GM11168 (cell line): Measurements from ENCODE around the gene GNAI2.
"Not testable (repeated sequence)": the region's sequence is repeated elsewhere in the genome, so short reads cannot be mapped to it uniquely, and the experiment has no call there.

Experiments used
- in situ Hi-C: fragments of 300-500 bp; cut with MboI; formaldehyde crosslinking; loops from one replicate; pipeline ENCODE4 v1.12.0; 2022; ENCODE audit warnings: low sequenced_read_pairs; ENCODE audit not compliant: unreplicated experiment

Gene GNAI2

DNA sequence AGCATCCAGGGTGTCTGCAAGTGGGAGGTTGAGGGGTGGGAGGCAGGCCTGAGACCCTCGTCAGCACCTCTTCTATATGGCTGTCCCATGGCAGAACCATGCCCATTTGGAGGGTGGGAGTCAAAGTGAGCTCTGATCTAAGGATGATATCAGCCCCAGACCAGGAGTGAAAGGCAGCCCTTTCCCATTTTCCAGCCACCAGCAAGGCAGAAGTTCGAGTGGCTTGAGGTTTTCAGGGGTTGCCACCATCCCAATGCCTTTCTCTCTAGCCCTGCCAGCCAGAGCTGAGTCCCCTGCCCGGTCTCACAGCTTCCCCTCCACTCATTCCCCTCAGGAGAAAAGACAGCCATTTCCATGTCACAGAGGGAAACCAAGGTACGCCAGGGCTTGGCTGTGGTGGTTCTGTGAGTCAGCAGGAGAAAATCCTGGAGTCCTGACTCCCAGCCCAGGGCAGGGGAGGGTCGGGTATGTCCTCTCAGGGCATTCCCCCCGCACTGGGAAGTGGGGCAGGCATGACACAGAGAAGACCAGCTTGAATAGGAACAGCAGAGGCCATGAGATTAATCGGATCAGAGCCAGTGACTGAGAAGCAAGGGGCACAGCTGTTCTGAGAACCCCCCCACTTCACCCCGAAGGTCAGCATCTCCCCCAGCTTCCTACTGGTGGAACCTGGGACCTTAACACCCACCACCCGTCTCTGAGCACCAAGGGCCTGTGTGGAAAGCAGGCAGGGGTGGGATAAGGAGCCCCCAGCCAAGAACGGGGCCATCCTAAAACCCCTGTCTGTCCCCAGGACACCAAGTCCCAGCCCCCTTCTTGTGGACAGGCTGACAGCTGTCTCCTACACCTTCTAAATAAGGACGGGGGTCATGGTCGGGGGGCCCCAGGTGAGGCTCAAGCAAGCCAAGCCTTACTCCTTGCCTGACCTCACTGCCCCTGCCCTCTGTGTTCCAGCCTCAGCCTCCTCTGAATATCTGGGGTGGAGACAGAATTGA lies 31.9 kb upstream of the GNAI2 start:
- in situ Hi-C loops = no loop called here

- in situ Hi-C loops = no loop called here
Measured at GRCh38 chr3:50204804-50205412, 31.1 kb upstream of the GNAI2 start, which contains the start of gene SLC38A3. SLC38A3 (plus strand) TSS chr3:50205271; CDS start chr3:50214200, 8,929 bp downstream.

- in situ Hi-C loops = no loop called here
Measured at GRCh38 chr3:50205413-50206276, 30.4 kb upstream of the GNAI2 start.

- in situ Hi-C loops = no loop called here
Measured at GRCh38 chr3:50207359-50208042, 28.5 kb upstream of the GNAI2 start.

GRCh38 chr3:50208677-50209344 lies 27.2 kb upstream of the GNAI2 start:
- in situ Hi-C loops = no loop called here

DNA sequence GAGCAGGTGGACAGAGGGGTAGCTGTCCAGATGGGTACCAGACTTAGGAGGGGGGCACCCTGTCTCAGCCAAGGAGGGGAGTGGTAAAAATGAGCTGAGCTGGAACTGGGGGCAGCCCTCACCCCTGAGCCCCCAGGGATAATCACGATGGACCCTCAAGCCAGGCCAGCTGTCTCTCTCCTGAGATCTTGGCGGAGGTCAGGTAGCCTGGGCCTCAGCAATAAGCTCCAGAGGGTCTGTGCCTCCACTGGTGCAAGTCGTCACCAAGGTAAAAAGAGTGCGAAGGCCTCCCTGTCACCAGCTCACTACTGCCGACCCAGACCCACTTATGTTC lies 25.9 kb upstream of the GNAI2 start:
- in situ Hi-C loops = no loop called here

GRCh38 chr3:50210510-50211367 lies 25.3 kb upstream of the GNAI2 start:
- in situ Hi-C loops = no loop called here

GRCh38 chr3:50211368-50211717 lies 24.7 kb upstream of the GNAI2 start:
- in situ Hi-C loops = not testable (repeated sequence)

DNA sequence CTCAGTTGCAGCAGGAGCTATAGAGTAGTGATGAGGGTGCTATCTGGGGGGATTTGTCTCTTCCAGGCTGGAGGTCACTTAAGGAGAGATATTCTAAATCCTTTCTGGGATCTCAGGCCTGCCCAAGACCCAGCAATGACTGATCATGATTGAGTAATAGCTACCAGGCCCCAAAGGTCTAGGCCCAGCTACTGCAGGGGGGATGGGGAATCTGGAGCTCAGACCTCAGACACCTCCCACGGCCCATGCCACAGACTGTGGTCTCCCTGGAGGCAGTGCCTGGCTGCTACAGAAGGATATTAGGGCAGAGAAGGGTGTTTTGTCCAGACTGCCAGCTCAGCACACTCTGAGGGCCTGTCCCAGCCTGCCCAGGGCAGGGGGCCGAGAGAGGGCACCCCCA lies 24.1 kb upstream of the GNAI2 start:
- in situ Hi-C loops = no loop called here

DNA sequence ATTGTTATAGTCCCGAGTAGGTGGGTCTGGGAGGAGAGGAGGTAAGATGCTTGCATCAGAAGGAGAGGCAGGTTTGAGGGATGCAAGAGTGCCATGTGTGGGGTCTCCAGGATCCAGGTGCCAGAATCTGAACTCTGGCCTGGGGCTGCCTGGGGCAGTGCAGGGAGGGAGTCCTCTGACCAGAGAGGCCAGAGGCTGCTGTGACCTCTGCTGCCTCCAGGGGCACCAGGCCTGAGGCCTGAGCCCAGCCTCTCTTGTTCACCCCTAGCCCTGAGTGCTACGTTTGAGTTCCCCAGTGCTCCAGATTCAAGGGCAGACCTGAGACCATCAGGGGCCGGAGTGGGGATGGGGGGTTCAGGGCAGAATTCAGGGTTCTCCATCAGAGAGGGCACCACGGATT lies 23.5 kb upstream of the GNAI2 start:
- in situ Hi-C loops = no loop called here

DNA sequence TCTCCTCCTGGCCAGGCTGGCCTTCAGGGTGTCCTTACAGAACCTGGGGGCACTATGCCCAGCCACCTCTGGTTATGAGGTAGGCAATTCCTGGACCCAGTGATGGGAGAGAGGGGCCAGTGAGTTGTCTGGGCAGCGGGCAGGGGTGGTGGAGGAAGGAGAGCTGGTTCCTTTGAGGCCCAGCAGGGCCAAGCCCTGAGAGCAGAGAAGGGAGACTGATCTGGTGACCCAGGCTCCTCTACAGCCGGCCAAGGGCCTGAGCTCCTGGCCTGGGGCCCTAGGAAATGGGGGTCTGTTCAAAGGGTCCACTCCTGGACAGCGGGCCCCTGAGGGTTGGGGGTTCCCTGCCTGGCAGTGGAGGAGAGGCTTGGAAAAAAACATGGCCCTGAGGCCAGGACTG lies 23.0 kb upstream of the GNAI2 start:
- in situ Hi-C loops = no loop called here

DNA sequence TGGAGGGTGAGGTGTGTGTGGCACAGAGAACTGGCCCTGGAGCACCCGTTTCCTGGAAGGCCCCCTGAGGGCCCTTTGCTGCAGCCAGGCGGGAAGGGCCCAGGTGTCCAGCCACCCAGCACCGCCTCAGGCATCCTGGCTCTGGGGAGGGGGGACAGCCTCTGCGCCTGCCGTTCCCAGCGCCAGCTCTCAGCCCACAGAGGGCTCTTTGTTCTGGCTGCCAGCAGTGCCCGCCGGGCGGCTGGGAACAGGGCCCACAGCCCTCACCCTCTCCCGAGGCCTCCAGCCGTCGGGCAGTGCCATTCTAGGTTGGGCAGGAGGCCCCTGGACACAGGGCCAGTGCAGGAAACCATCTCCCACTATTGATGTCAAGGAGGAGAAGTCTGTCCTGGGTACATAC lies 22.6 kb upstream of the GNAI2 start:
- in situ Hi-C loops = no loop called here

DNA sequence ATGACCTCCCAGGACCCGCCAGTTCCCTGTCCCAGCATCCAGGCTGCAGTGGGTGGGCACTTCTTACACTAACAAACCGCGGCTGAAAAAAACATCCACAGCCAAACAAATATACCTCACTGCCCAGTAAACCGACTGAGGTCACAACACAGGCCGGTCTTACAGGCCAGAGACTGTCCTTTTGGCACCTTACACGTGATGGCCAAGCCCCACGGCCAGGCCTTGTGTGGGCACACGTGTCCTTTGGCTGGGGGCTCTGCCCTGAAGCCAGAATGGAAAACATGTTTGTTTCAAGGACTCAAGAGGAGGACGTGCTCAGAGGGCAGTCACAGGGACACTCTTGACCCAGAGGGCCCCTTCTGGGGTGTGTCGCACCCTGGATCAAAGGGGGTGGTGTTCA lies 21.2 kb upstream of the GNAI2 start:
- in situ Hi-C loops = no loop called here

DNA sequence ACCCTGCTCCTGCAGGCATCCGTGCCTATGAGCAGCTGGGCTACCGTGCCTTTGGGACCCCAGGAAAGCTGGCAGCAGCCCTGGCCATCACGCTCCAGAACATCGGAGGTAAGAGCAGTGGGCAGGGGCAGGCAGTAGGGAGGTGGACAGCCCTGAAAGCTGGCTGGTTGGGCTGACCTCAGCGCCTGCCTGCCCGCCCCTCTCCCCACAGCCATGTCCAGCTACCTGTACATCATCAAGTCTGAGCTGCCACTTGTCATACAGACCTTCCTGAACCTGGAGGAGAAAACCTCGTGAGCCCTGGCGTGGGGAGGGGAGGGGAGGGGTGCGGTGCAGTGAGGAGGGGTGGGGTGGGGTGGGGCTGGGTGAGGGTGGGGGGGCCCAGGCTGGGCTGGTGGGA lies 20.5 kb upstream of the GNAI2 start:
- in situ Hi-C loops = no loop called here

- in situ Hi-C loops = no loop called here
Measured at GRCh38 chr3:50217681-50218080, 18.3 kb upstream of the GNAI2 start.

DNA sequence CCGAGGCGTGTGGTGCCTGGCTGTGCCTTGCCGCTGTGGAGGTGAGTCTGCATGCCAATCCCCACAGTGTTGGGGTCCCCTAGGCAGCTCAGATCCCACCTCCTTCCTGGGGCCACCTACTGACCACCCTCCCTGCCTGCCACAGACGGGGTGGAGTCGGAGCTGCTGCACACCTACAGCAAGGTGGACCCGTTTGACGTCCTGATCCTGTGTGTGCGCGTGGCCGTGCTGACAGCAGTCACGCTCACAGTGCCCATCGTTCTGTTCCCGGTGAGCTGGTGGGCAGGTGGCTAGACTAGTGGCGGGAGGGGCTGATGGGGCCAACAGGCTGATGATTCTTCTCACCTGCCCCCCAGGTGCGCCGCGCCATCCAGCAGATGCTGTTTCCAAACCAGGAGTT lies 17.6 kb upstream of the GNAI2 start:
- in situ Hi-C loops = no loop called here

GRCh38 chr3:50219285-50219684 lies 16.7 kb upstream of the GNAI2 start:
- in situ Hi-C loops = no loop called here

DNA sequence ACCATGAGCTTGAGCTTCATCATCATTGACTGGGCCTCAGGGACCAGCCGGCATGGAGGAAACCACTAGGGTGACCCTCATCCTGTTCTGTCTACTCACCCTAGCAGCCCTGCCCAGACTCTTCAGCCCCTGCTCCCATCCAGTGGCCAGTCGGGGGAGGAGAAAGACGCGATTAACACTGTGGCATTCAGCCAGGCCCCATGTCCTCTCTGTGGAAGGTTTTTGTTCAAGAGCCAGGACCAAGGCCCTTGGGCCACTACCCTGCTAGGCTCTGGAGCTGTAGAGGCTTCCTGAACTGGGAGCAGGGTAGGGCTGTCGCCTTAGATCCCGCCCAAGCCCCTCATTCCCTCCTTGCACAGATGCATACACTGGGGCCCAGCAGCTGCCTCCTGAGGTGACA lies 15.9 kb upstream of the GNAI2 start:
- in situ Hi-C loops = no loop called here

- in situ Hi-C loops = no loop called here
Measured at GRCh38 chr3:50221051-50221410, 15.0 kb upstream of the GNAI2 start.
